ENCODE measurements around the gene RDH5. TPM values are rescaled to one million over a fixed set of nuclear protein-coding genes. Genes with fewer than 3 reads are reported as not detected.
A peak's percentile ranks its signal among the peaks of the same experiment; 100 is the strongest.

RDH5 gene
- total RNA-seq, 1 donor from 2014 or later, result 3.6 TPM

GRCh38 chr12:55703288-55703687 lies 16.9 kb upstream of the RDH5 start:
- H3K9me3 ChIP-seq, result no peaks in the 10 kb centered on the region
- no peaks in the 10 kb centered on the region for H3K27me3 ChIP-seq
- H3K36me3 ChIP-seq, result peaks cover 27 to 31% of the 10 kb centered on the region in 2 donors
- no peak for TF ChIP-seq CTCF (IDR thresholded peaks at IDR 0.05)
- peaks cover 2 to 32% of the 10 kb centered on the region in 2 donors for H3K4me1 ChIP-seq
- peak overlapping the region; percentile 92 to 95 for H3K27ac ChIP-seq
- DNase-seq (ENCODE audit: low spot score in 2 of 2), result peak; percentile 36 to 80
- H3K4me3 ChIP-seq, result peak overlapping the region; percentile 70 to 85
- intact Hi-C loops (cut with DNase I), result no loop called here

DNA sequence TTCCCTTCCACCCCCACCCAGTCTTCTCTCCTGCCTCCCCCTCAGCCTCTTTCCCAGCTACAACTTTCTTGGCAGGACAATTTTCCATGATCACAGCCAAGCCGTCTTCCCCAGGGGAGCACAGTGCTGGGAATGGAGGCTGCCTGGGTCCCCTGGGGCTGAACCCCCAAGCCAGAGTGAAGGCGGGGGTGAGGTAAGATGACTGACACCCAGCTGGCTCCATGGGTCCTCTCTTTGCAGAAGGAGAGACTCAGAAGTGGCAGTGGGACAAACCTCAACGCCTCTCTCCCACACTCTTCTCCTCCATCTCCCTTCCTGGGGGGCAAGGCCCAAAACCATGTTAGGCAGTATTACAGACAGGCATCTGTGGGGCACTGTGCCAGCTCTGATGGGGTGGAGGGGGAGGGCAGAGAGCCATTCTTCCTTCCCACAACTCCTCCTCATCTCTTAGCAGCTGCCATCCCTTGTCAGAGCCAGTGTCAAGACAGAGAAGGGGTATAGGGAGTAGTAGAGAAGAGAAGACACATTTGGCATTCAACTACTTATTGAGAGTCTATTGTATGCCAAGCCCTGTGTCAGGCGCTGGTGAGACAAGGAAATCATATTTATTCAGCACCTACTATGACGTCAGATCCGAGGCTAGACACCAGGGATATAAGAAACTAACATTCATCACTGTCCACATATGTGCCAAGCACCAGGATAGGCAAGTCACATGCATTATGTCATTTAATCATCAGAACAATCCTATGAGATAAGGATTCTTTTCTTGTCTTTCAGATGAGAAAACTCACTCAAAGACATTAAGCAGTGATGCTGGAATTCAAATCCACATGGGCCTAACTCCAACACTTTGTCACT lies 16.1 kb upstream of the RDH5 start:
- peaks cover 19 to 23% of the 10 kb centered on the region in 2 donors for H3K36me3 ChIP-seq
- TF ChIP-seq CTCF (IDR thresholded peaks at IDR 0.05), result no peak
- no peaks in the 10 kb centered on the region for H3K27me3 ChIP-seq
- intact Hi-C loops (cut with DNase I), result no loop called here
- peak in 1 of 2 donors; percentile 83 for DNase-seq (ENCODE audit: low spot score in 2 of 2)
- peak overlapping the region; percentile 70 to 85 for H3K4me3 ChIP-seq
- peak overlapping the region; percentile 92 to 95 for H3K27ac ChIP-seq
- H3K9me3 ChIP-seq, result no peaks in the 10 kb centered on the region
- peaks cover 2 to 40% of the 10 kb centered on the region in 2 donors for H3K4me1 ChIP-seq

GRCh38 chr12:55704824-55705718 lies 15.1 kb upstream of the RDH5 start:
- H3K27me3 ChIP-seq, result no peaks in the 10 kb centered on the region
- peak overlapping the region; percentile 70 to 85 for H3K4me3 ChIP-seq
- intact Hi-C loops (cut with DNase I), result loop anchor here (1.0 kb wide), 1 partner anchor 16 kb away; no protein-coding TSS in a partner anchor
- H3K4me1 ChIP-seq, result peaks cover 6 to 47% of the 10 kb centered on the region in 2 donors
- peak overlapping the region; percentile 92 to 95 for H3K27ac ChIP-seq
- DNase-seq (ENCODE audit: low spot score in 2 of 2), result peak in 1 of 2 donors; percentile 78
- peaks cover 11 to 13% of the 10 kb centered on the region in 2 donors for H3K36me3 ChIP-seq
- no peaks in the 10 kb centered on the region for H3K9me3 ChIP-seq
- no peak for TF ChIP-seq CTCF (IDR thresholded peaks at IDR 0.05)

- Histone ChIP-seq H3K27ac (peak overlapping the region; percentile 92 to 95), H3K9me3 (no peaks in the 10 kb centered on the region), H3K4me1 (peaks cover 6 to 50% of the 10 kb centered on the region in 2 donors), H3K27me3 (no peaks in the 10 kb centered on the region), H3K36me3 (peaks cover 4 to 7% of the 10 kb centered on the region in 2 donors), H3K4me3 (peak overlapping the region; percentile 70 to 85)
- peak; percentile 42 to 78 (median 65) for TF ChIP-seq CTCF (IDR thresholded peaks at IDR 0.05)
- intact Hi-C loops (cut with DNase I), result loop anchor here (1.0 kb wide), 1 partner anchor 15 kb away; no protein-coding TSS in a partner anchor
- DNase-seq (ENCODE audit: low spot score in 2 of 2), result peak in 1 of 2 donors; percentile 65
These were observed 14.3 kb upstream of the RDH5 start for GRCh38 chr12:55705782-55706402.
